HepG2 (cell line): Measurements from ENCODE around the gene MS4A6A. TPM values are rescaled to one million over a fixed set of nuclear protein-coding genes. Genes with fewer than 3 reads are reported as not detected.

ENCODE experiments used
- HHEX ChIP-seq: IDR thresholded peaks from 2 replicates; pipeline ENCODE4 v1.6.1; 2016; ENCODE audit warnings: control low read depth
- JDP2 ChIP-seq: sonication (generic); formaldehyde crosslinking; IDR thresholded peaks from 2 replicates; pipeline ENCODE4 v1.8.1; 2022; ENCODE audit warnings: missing genetic modification reagents, borderline replicate concordance
- NKX3-1 ChIP-seq: sonication (generic); formaldehyde crosslinking; IDR thresholded peaks from 2 replicates; pipeline ENCODE4 v1.5.0; 2020; ENCODE audit warnings: missing genetic modification reagents
- RBM22 ChIP-seq: fragments of 200-400 bp; formaldehyde crosslinking; optimal IDR thresholded peaks from 2 replicates; pipeline ENCODE3; 2017; ENCODE audit warnings: mild to moderate bottlenecking, low read length, moderate library complexity
- SKI ChIP-seq: fragments of 450-650 bp; IDR thresholded peaks from one replicate; pipeline ENCODE4 v1.6.1; 2018; ENCODE audit warnings: mild to moderate bottlenecking; ENCODE audit not compliant: partially characterized antibody
- STAT5B ChIP-seq: sonication (generic); formaldehyde crosslinking; IDR thresholded peaks from 2 replicates; pipeline ENCODE4 v1.4.0; 2020; ENCODE audit warnings: missing genetic modification reagents
- ZBTB3 ChIP-seq: sonication (generic); formaldehyde crosslinking; IDR thresholded peaks from 2 replicates; pipeline ENCODE4 v1.4.0; 2020; ENCODE audit warnings: low read depth, mild to moderate bottlenecking, moderate library complexity, missing genetic modification reagents, borderline replicate concordance
- ZNF251 ChIP-seq: sonication (generic); formaldehyde crosslinking; IDR thresholded peaks from 2 replicates; pipeline ENCODE4 v1.9.0; 2021; ENCODE audit warnings: mild to moderate bottlenecking, missing genetic modification reagents
- ZNF546 ChIP-seq: sonication (generic); formaldehyde crosslinking; conservative IDR thresholded peaks from 2 replicates; pipeline ENCODE4 v1.8.1; 2023; ENCODE audit warnings: mild to moderate bottlenecking, missing genetic modification reagents
- ZNF552 ChIP-seq: sonication (generic); formaldehyde crosslinking; IDR thresholded peaks from 2 replicates; pipeline ENCODE4 v1.9.0; 2022; ENCODE audit warnings: missing genetic modification reagents, mild to moderate bottlenecking, borderline replicate concordance
- ZNF558 ChIP-seq: sonication (generic); formaldehyde crosslinking; IDR thresholded peaks from 2 replicates; pipeline ENCODE4 v1.9.0; 2022; ENCODE audit warnings: mild to moderate bottlenecking, missing genetic modification reagents, borderline replicate concordance
- ZNF782 ChIP-seq: sonication (generic); formaldehyde crosslinking; IDR thresholded peaks from 2 replicates; pipeline ENCODE4 v1.4.0; 2020; ENCODE audit warnings: missing genetic modification reagents, mild to moderate bottlenecking, borderline replicate concordance
- polyA plus RNA-seq, 8 experiments: library from polyadenylated mRNA; depleted of rRNA in 3 of 8; stranded (reverse) in 7 of 8; unstranded in 1 of 8; fragments of >200 nt; fragmentation: Illumina TruSeq in 4 of 8; extraction: Trizol in 4 of 8; gene quantifications; 2 replicates each; pipeline versions ENCODE4 v1.2.1 to v1.2.3, GENCODE V29; 2011 to 2016; ENCODE audit warnings: low read depth in 4 of 8, missing spikeins in 1 of 8, mixed read lengths in 1 of 8; ENCODE audit not compliant: insufficient read depth in 1 of 8
- total RNA-seq, 5 experiments: library from RNA; depleted of rRNA; stranded (reverse); fragments of >200 nt; fragmentation: Illumina TruSeq; extraction: Trizol; gene quantifications; 2 replicates each; pipeline ENCODE4 v1.2.3, GENCODE V29; 2016; ENCODE audit warnings: low read depth in 1 of 5
- TF ChIP-seq, protein P1 (sequence below), 2 experiments: sonication (generic) in 1 of 2; formaldehyde crosslinking in 1 of 2; IDR thresholded peaks; 2 replicates each; pipeline versions ENCODE4 v1.6.1 to v1.9.0; 2014 to 2022; ENCODE audit warnings: antibody characterized with exemption in 1 of 2, borderline replicate concordance in 1 of 2, inconsistent platforms in 1 of 2, low read depth in 1 of 2, missing genetic modification reagents in 1 of 2
- TF ChIP-seq, protein P2 (sequence below): sonication (generic); formaldehyde crosslinking; IDR thresholded peaks from 2 replicates; pipeline ENCODE4 v1.8.1; 2023; ENCODE audit warnings: mild to moderate bottlenecking, missing genetic modification reagents, borderline replicate concordance
- TF ChIP-seq, protein P3 (sequence below): sonication (generic); formaldehyde crosslinking; IDR thresholded peaks from 2 replicates; pipeline ENCODE4 v1.4.0; 2020; ENCODE audit warnings: low read depth, mild to moderate bottlenecking, missing genetic modification reagents
- TF ChIP-seq, protein P4 (sequence below): sonication (generic); formaldehyde crosslinking; IDR thresholded peaks from 2 replicates; pipeline ENCODE4 v1.5.0; 2020; ENCODE audit warnings: mild to moderate bottlenecking, missing genetic modification reagents, moderate library complexity
- TF ChIP-seq, protein P5 (sequence below): IDR thresholded peaks from 2 replicates; pipeline ENCODE4 v1.6.1; 2016; ENCODE audit warnings: missing genetic modification reagents, missing compliant biosample characterization

MS4A6A gene
- total and polyA plus RNA-seq, 2 of the 13 experiments (the other 11 are each of a cell fraction or from before 2014, with no cell fraction given): not detected

DNA sequence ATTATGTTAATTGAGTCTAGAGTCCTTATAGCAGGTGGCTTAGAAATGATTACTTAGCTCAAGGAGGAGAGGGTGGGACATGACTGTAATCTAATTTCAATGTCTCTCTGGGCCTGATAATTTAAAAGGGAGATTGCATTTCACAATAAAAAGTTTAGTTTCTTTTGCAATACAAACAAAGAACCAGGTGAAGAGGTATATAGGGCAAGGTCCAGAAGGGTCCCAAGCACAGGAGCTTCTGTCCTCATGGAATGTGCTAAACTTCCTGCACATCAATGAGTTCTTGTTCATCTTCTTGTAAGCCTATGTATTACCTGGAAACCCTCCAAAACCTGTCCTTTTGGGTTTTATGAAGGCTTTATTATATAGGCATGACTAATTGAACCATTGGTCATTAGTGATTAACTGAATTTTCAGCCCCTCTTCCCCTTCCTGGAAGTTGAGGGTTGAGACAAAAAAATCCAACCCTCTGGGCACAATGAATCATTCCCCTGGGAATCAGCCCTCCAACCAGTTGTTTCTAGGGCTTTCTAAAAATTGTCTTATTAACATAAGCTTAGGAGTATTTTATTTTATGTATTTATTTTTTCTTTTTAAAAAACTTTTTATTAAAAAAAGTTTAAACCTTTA is 56.8 kb downstream of the MS4A6A start (continued):
- TF ChIP-seq, protein P1, sequence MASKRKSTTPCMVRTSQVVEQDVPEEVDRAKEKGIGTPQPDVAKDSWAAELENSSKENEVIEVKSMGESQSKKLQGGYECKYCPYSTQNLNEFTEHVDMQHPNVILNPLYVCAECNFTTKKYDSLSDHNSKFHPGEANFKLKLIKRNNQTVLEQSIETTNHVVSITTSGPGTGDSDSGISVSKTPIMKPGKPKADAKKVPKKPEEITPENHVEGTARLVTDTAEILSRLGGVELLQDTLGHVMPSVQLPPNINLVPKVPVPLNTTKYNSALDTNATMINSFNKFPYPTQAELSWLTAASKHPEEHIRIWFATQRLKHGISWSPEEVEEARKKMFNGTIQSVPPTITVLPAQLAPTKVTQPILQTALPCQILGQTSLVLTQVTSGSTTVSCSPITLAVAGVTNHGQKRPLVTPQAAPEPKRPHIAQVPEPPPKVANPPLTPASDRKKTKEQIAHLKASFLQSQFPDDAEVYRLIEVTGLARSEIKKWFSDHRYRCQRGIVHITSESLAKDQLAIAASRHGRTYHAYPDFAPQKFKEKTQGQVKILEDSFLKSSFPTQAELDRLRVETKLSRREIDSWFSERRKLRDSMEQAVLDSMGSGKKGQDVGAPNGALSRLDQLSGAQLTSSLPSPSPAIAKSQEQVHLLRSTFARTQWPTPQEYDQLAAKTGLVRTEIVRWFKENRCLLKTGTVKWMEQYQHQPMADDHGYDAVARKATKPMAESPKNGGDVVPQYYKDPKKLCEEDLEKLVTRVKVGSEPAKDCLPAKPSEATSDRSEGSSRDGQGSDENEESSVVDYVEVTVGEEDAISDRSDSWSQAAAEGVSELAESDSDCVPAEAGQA (IDR thresholded peaks at IDR 0.05; ENCODE audit: low read depth): no peak
- TF ChIP-seq, protein P1 (CRISPR knock-in tag; IDR thresholded peaks at IDR 0.05; ENCODE audit: borderline replicate concordance): no peak
- TF ChIP-seq, protein P2, sequence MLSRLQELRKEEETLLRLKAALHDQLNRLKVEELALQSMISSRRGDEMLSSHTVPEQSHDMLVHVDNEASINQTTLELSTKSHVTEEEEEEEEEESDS: no peak
- TF ChIP-seq, protein P3, sequence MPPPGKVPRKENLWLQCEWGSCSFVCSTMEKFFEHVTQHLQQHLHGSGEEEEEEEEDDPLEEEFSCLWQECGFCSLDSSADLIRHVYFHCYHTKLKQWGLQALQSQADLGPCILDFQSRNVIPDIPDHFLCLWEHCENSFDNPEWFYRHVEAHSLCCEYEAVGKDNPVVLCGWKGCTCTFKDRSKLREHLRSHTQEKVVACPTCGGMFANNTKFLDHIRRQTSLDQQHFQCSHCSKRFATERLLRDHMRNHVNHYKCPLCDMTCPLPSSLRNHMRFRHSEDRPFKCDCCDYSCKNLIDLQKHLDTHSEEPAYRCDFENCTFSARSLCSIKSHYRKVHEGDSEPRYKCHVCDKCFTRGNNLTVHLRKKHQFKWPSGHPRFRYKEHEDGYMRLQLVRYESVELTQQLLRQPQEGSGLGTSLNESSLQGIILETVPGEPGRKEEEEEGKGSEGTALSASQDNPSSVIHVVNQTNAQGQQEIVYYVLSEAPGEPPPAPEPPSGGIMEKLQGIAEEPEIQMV (CRISPR knock-in tag): no peak
- no peak for TF ChIP-seq HHEX (CRISPR knock-in tag)
- TF ChIP-seq STAT5B (CRISPR knock-in tag): no peak
- TF ChIP-seq RBM22: no peak
- TF ChIP-seq JDP2 (CRISPR knock-in tag): no peak
- no peak for TF ChIP-seq ZBTB3 (CRISPR knock-in tag)
- no peak for TF ChIP-seq ZNF782 (CRISPR knock-in tag)
- no peak for TF ChIP-seq SKI
- TF ChIP-seq, protein P4, sequence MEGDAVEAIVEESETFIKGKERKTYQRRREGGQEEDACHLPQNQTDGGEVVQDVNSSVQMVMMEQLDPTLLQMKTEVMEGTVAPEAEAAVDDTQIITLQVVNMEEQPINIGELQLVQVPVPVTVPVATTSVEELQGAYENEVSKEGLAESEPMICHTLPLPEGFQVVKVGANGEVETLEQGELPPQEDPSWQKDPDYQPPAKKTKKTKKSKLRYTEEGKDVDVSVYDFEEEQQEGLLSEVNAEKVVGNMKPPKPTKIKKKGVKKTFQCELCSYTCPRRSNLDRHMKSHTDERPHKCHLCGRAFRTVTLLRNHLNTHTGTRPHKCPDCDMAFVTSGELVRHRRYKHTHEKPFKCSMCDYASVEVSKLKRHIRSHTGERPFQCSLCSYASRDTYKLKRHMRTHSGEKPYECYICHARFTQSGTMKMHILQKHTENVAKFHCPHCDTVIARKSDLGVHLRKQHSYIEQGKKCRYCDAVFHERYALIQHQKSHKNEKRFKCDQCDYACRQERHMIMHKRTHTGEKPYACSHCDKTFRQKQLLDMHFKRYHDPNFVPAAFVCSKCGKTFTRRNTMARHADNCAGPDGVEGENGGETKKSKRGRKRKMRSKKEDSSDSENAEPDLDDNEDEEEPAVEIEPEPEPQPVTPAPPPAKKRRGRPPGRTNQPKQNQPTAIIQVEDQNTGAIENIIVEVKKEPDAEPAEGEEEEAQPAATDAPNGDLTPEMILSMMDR (CRISPR knock-in tag): no peak
- TF ChIP-seq, protein P5, sequence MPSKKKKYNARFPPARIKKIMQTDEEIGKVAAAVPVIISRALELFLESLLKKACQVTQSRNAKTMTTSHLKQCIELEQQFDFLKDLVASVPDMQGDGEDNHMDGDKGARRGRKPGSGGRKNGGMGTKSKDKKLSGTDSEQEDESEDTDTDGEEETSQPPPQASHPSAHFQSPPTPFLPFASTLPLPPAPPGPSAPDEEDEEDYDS (CRISPR knock-in tag): no peak
- TF ChIP-seq NKX3-1: no peak
- TF ChIP-seq ZNF558 (CRISPR knock-in tag): no peak
- no peak for TF ChIP-seq ZNF546 (CRISPR knock-in tag)
- no peak for TF ChIP-seq ZNF552 (CRISPR knock-in tag)
- no peak for TF ChIP-seq ZNF251
